BE2C (cell line): ENCODE results near the gene NAA11.

Experiments used
- DNase-seq: peaks from one replicate; pipeline ENCODE4 v3.0.0-alpha.2; 2020
- H3K27me3 ChIP-seq: fragments of 250-450 bp; sonication (Bioruptor Pico); 2 replicates; pipeline ENCODE4 v1.5.1; 2020; ENCODE audit warnings: mild to moderate bottlenecking
- H3K36me3 ChIP-seq: fragments of 250-450 bp; sonication (Bioruptor Pico); 2 replicates; pipeline ENCODE4 v1.5.1; 2020; ENCODE audit warnings: mild to moderate bottlenecking
- H3K4me1 ChIP-seq: fragments of 250-450 bp; sonication (Bioruptor Pico); 2 replicates; pipeline ENCODE4 v1.5.1; 2020
- H3K4me3 ChIP-seq: 2 replicates; pipeline ENCODE4 v1.5.1; 2011; ENCODE audit warnings: low read depth, low read length
- H3K9me3 ChIP-seq: fragments of 250-450 bp; sonication (Bioruptor Pico); 2 replicates; pipeline ENCODE4 v1.5.1; 2020
- TF ChIP-seq, protein P1 (sequence below): IDR thresholded peaks from 2 replicates; pipeline ENCODE4 v1.5.1; 2012; ENCODE audit warnings: mild to moderate bottlenecking, low read depth, low read length

NAA11 gene

DNA sequence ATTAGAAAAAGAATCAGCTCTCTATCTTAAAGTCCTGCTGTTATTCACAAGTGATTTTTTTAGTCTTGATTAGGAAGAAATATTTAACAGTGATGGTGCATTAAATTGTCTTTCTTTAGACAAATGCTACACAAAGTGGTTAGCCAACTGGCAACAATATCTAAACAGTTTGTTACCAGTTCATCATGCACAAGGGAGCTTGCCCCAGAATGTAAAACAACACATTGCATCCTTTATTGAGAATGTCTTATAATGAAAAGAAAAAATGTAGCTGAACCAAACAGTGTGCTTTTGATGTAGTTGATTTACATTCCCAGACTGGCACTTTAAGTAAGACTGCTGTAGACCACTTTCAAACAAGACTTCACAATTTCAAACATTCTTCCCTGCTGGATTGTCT lies 34.1 kb upstream of the NAA11 start:
- Histone ChIP-seq H3K9me3 (no peaks in the 10 kb centered on the region), H3K36me3 (no peaks in the 10 kb centered on the region), H3K4me3 (no peak overlapping the region), H3K27me3 (no peaks in the 10 kb centered on the region), H3K4me1 (peaks cover 11% of the 10 kb centered on the region)
- TF ChIP-seq, protein P1, sequence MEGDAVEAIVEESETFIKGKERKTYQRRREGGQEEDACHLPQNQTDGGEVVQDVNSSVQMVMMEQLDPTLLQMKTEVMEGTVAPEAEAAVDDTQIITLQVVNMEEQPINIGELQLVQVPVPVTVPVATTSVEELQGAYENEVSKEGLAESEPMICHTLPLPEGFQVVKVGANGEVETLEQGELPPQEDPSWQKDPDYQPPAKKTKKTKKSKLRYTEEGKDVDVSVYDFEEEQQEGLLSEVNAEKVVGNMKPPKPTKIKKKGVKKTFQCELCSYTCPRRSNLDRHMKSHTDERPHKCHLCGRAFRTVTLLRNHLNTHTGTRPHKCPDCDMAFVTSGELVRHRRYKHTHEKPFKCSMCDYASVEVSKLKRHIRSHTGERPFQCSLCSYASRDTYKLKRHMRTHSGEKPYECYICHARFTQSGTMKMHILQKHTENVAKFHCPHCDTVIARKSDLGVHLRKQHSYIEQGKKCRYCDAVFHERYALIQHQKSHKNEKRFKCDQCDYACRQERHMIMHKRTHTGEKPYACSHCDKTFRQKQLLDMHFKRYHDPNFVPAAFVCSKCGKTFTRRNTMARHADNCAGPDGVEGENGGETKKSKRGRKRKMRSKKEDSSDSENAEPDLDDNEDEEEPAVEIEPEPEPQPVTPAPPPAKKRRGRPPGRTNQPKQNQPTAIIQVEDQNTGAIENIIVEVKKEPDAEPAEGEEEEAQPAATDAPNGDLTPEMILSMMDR: no peak
- DNase-seq: no peak

DNA sequence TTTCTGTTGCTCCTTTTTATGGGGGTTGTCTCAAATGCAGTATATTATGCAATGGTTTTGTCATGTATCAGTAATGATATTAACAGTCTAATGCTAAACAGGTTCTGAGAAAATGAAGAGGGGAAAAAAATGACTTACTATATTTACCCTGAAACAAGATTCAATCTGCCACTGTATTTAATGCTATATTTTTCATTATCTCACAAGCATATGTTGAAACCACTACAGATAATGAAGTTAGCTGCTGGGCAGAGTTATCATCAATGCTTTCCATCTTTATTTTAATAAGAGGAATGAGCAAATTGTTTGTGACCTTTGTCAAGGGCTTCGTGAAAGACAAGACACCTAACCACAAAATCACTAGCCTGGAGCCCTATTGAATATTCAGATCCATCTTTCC lies 32.6 kb upstream of the NAA11 start:
- H3K4me1 ChIP-seq: peaks cover 11% of the 10 kb centered on the region
- TF ChIP-seq, protein P1: no peak
- no peak for DNase-seq
- no peaks in the 10 kb centered on the region for H3K9me3 ChIP-seq
- no peak overlapping the region for H3K4me3 ChIP-seq
- H3K36me3 ChIP-seq: no peaks in the 10 kb centered on the region
- no peaks in the 10 kb centered on the region for H3K27me3 ChIP-seq

GRCh38 chr4:79357365-79357764 lies 31.5 kb upstream of the NAA11 start:
- no peak for DNase-seq
- TF ChIP-seq, protein P1: no peak
- H3K4me1 ChIP-seq: peaks cover 11% of the 10 kb centered on the region
- no peaks in the 10 kb centered on the region for H3K36me3 ChIP-seq
- no peaks in the 10 kb centered on the region for H3K9me3 ChIP-seq
- no peaks in the 10 kb centered on the region for H3K27me3 ChIP-seq
- no peak overlapping the region for H3K4me3 ChIP-seq

GRCh38 chr4:79353075-79353474 lies 27.2 kb upstream of the NAA11 start:
- TF ChIP-seq, protein P1: no peak
- H3K4me3 ChIP-seq: no peak overlapping the region
- H3K4me1 ChIP-seq: peaks cover 4% of the 10 kb centered on the region
- H3K27me3 ChIP-seq: no peaks in the 10 kb centered on the region
- DNase-seq: no peak
- H3K36me3 ChIP-seq: no peaks in the 10 kb centered on the region
- no peaks in the 10 kb centered on the region; the same call in 1 of the 2 replicates for H3K9me3 ChIP-seq

- no peaks in the 10 kb centered on the region for H3K27me3 ChIP-seq
- DNase-seq: no peak
- no peaks in the 10 kb centered on the region for H3K4me1 ChIP-seq
- TF ChIP-seq, protein P1: no peak
- no peak overlapping the region for H3K4me3 ChIP-seq
- H3K36me3 ChIP-seq: no peaks in the 10 kb centered on the region
- H3K9me3 ChIP-seq: no peaks in the 10 kb centered on the region; the same call in 1 of the 2 replicates
Measured at GRCh38 chr4:79348405-79348804, 22.5 kb upstream of the NAA11 start.

DNA sequence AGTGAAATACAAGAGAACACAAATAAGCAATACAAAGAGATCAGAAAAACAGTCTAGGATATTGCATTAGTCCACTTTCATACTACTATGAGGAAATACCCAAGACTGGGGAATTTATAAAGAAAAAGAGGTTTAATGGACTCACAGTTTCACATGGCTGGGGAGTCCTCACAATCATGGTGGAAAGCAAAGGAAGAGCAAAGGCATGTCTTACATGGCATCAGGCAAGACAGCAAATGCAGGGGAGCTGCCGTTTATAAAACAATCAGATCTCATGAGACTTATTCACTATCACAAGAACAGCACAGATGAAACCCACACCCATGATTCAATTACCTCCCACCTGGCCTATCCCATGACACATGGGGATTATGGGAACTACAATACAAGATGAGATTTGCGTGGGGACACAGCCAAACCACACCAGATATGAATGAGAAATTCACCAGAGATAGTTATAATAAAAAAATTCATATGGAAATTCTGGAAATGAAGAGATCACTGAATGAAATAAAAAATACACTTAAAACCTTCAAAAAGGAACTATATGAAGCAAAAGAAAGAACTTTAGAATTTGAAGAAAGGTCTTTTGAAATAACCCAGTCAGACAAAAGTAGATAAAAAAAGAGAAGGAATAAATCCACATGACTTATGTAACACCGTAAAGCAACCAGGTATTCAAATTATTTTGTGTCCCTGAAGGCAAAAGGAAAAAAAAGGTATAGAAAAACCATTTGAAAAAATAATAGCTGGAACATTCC lies 16.2 kb upstream of the NAA11 start:
- Histone ChIP-seq H3K4me1 (no peaks in the 10 kb centered on the region), H3K27me3 (no peaks in the 10 kb centered on the region), H3K4me3 (no peak overlapping the region), H3K9me3 (no peaks in the 10 kb centered on the region), H3K36me3 (no peaks in the 10 kb centered on the region)
- no peak for DNase-seq
- TF ChIP-seq, protein P1: no peak
